HG03175 (cell line): Measurements from ENCODE around the gene PRSS1.
A peak's percentile ranks its signal among the peaks of the same experiment; 100 is the strongest.
"Not testable (repeated sequence)": the region's sequence is repeated elsewhere in the genome, so short reads cannot be mapped to it uniquely, and the experiment has no call there.

Source experiments
- ATAC-seq: cut with Tn5 transposase; IDR thresholded peaks from one replicate; pipeline ENCODE4 v1.9.1; 2021; ENCODE audit warnings: mild to moderate bottlenecking, moderate library complexity; ENCODE audit not compliant: unreplicated experiment

PRSS1 gene

DNA sequence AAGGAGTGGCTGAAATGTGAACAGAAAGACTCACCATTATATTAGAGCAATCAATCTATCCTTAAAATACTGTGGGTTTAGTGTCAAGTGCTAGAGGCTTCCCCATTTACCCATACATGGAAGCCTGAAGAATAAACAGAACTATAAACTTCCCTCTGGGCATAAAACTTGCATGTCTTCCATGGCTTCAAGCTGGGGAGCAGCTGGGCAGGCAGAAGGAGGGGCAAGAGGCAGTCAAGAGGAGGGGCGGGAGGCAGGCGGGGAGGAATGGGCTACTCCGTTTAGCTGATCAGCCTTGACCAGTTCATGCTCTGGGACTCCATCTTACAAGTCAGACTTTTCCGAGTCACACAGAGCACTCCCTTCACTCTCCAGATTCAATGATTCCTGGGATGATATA lies 3.5 kb upstream of the PRSS1 start:
- ATAC-seq, result no peak

DNA sequence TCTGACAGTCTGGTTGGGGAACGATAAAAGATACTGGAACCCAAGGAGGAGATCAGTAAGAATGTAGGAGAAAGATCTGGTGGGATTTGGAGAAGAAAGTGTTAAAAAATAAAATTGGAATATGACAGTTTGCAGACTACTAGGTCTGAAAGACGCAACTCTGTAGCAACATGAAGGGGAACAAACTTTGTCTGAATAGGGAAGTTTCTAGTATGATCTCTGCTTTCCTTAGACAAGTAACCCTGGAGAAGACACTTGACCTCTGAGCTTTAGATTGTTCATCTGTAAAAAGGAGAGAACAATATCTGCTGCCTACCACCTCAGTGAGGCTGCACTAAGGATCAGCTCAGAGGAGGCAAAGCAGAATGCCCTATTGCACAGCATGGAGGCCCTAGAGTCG lies 3.0 kb upstream of the PRSS1 start:
- ATAC-seq, result no peak

DNA sequence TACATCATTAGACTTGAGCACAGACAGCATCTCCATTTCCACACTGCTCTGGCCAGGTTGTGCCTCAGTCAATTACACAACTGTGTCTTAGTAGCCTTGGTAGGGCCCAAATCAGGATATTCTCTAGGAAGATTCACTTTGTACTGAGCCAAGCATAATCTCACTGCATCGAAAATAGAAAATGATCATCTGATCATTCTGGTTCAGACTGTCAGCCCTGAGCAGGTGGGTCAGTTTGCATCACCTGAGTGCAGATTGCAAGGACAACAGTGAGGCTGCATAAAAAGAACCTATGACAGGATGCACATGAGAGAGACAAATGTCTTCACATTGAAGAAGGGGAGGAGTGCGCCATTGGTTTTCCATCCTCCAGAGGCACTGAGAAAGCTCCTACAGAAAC lies 862 bp upstream of the PRSS1 start:
- not testable (repeated sequence) for ATAC-seq

DNA sequence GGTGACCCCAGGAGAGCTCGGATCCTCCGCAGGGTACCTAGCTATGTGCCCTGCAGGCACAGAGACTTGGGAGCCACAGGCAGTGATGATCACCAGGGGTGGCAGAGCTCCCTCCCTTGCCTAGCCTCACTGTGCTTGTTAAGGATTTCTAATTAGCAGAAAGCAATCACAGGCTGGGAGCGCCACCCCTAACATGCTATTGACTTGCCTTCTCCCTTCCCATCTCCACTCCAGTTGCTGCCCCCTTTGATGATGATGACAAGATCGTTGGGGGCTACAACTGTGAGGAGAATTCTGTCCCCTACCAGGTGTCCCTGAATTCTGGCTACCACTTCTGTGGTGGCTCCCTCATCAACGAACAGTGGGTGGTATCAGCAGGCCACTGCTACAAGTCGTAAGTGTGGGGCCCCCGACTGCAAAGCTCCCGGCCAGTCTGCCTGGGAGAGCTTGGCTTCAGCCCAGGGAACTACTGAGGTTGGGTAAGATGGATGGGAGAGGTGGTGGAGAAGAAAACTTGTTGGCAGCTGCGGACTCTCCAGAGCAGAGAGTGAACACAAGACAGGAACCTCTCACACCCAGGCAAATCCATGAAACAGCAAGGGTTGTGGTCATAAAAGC lies 1.2 kb downstream of the PRSS1 start:
- no peak for ATAC-seq

DNA sequence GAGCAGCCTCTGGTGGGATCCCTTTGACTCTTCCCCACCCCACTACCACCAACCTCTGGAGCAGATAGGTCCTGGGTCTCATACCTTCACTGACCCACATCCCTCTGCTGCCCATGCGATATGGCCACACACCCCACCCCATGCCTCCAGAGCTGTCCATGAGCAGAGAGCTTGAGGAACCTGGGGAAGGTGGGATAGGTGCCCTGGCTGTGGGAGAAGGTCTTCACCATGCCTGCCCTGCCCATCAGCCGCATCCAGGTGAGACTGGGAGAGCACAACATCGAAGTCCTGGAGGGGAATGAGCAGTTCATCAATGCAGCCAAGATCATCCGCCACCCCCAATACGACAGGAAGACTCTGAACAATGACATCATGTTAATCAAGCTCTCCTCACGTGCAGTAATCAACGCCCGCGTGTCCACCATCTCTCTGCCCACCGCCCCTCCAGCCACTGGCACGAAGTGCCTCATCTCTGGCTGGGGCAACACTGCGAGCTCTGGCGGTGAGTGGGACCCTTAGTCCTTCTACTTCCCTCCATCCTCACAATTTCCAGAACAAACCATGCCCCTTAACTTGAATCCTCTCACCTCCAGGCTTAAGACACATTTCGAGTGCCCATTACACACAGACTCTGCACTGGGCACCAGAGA lies 2.4 kb downstream of the PRSS1 start:
- ATAC-seq, result not testable (repeated sequence)

DNA sequence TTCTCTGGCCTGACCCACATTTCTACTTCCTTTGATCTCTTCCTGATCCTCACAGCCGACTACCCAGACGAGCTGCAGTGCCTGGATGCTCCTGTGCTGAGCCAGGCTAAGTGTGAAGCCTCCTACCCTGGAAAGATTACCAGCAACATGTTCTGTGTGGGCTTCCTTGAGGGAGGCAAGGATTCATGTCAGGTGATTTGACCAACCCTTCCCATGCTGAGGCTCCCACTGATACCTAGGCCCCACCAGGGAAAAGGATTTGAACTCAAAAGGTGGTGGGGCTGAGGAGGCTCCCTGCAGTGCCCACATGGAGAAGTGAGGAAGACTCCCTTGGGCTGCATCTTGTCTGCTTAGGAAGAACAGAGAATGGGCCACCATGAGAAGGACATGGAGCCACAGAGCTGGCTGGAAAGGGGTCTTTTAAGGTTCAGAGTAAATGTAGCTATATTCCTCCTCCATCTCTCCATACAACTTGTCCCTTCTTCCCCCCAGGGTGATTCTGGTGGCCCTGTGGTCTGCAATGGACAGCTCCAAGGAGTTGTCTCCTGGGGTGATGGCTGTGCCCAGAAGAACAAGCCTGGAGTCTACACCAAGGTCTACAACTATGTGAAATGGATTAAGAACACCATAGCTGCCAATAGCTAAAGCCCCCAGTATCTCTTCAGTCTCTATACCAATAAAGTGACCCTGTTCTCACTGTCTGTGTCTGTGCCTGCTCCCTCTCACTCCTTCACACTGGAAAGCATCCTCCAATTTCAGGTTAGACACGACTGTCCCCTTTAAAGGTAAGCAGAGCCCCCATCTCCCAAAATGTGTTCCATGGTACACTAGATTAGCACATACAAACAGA lies 3.3 kb downstream of the PRSS1 start:
- ATAC-seq, result no peak

DNA sequence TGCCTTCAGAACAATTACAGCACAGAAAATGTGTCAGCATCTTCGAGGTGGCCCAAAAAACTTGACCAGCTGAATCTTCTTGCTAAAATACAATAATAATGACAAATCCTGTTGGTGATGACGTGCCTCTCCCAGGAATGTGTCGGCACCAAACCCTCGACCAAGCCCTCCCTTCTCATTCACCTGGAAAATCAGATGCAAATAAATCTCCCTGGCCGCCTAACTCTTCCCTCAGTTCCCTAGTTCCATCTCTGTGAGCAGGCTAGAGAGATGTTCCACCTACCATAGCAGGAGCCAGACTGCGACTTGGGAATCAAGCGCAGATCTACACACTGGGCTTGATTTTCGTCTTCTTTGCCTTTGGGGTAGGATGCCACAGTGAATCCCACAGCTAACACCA lies 4.1 kb downstream of the PRSS1 start:
- no peak for ATAC-seq

DNA sequence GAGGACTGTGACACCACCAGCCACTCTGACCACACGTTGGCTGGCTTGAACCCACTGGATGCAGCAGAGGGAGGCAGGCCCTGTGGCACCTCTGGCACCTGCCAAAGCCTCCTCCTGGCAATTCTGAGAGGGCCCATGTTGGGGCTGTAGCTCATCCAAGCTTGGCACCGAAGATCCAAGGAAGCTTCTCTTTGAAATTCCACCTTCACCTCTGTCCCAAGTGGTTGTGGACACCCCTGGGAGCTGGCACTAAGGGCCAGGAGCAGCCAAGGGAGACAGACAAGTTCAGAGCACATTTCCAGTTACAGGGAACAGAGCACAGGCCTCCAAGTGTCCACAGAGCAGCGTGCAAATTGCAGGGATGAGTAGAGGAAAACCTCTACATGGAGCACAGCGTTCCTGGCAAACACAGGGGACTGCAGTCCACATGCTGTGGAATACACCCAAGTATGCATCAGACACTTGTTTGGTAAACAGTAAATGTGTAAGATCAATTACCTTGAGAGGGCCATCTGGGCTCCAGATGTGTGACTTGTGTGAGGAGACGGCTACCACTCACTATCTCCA lies 4.7 kb downstream of the PRSS1 start:
- ATAC-seq, result not testable (repeated sequence)

DNA sequence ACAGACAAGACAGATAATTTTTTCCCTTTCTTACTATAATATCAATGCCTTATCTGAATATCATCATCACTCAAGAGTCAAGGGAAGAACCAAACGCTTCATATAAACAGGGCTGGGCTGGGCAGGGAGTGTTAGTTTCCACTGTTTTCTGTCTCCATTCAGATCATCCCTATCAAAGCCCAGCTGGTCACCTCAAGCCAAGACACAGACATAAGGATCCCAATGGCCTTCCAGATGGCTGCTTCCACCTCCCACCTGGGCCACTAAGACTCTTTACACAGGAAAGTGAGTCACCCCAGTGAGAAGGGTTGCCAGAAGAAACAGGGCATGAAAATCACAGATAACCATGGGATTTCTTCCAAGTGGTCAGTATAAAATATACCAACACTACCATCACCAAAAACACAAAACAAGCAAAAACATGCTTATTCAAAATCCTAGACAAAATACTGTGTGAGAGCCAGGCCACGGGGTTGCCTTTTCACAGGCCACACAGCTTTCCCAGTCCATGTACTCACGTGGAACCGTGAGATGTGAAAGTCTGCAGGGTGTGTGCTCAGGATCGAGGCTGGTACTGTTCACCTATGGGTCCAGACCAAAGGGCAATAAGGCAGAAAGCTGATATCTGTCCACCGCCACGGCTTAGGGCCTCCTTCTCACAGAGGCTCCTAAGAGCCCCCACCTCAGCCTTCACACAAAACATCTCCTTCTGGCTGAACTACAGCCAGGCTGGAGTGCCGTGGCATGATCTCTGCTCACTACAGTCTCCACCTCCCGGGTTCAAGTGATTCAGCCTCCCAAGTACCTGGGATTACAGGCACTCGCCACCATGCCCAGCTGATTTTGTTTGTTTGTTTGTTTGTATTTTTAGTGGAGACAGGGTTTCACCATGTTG lies 5.7 kb downstream of the PRSS1 start:
- ATAC-seq, result no peak

DNA sequence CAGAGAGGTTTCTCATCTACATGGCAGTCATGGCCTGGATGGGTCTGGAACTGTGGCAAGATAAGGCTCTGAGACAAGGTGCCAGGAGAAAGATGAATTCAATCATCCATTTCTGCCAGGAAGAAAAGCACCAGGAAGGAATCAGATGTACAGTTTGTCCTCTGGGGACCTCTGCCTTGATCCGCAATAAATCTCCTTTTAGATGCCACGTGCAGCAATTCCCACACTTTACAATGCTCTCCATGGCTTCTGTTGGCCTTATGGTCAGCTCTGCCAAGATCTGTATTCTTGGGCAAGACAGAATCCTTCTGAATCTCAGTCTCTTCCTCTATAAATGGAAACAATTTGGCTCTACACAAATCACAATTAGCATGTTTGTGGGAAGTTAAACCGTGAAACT lies 9.0 kb downstream of the PRSS1 start:
- ATAC-seq, result not testable (repeated sequence)

DNA sequence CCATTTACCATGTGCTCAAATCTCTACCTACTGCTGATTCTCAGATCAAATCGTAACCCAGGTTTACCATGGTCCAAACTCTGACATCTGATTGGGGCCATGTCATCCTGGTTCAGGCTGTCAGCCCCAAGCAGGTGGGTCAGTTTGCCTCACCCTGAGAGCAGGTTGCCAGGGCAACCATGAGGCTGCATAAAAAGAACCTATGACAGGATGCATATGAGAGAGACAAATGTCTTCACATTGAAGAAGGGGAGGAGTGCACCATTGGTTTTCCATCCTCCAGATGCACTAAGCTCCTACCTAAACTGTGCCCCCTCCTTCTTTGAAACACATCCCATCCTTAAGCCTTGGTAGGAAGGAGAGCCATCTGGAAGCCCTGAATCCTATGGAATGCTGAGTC lies 10.2 kb downstream of the PRSS1 start:
- ATAC-seq, result no peak

DNA sequence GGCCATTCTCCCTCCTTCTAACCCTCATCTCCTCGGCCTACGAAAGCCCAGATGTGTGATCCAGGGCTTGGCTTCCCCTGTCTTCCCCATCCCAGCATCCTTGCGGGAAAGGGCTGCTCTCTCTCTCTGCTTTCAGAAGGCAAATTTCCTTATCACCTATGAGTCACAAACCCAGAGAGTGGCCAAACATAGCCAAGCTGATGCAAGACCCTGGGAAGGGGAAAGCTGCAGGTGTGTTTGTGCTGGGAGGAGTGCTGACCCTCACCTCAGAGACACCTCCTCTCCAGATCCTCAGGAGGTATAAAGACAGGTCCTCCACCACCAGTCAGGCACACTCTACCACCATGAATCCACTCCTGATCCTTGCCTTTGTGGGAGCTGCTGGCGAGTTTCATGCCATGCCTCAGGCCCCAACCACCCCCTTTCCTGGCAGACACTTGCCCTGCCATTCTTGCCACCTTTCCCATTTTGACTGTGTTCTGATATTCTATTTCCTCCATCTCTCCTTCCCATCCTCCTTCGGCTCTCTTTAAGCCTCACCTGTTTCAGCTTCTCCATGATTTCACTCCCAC lies 10.9 kb downstream of the PRSS1 start:
- no peak for ATAC-seq

DNA sequence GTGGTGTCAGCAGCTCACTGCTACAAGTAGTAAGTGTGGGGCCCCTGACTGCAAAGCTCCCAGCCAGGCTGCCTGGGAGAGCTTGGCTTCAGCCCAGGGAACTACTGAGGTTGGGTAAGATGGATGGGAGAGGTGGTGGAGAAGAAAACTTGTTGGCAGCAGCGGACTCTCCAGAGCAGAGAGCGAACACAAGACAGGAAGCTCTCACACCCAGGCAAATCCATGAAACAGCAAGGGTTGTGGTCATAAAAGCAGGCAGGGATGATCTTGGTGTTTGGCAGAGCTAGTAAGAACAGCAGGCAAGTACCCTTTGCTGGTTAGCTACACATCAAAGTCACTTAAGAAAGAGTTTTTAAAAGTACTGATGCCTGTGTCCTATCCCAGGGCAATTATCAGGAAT lies 12.3 kb downstream of the PRSS1 start:
- not testable (repeated sequence) for ATAC-seq

DNA sequence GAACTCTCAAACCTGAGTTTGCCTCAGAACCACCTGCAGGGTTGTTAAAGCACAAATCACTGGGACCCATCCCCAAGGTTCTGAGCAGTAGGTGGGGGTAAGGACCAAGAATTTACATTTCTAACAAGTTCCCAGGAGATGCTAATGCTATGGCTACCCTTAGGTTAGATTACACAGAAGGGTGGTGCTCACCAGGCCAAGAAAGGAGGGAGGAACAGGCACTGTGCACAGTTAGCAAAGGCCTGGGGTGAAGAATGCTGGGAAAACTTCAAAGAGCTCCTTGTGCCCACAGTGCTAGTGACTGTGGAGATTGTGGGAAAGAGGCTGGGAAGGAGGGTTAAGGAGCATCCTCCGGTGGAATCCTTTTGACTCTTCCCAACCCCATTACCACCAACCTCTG lies 12.8 kb downstream of the PRSS1 start:
- ATAC-seq, result no peak

DNA sequence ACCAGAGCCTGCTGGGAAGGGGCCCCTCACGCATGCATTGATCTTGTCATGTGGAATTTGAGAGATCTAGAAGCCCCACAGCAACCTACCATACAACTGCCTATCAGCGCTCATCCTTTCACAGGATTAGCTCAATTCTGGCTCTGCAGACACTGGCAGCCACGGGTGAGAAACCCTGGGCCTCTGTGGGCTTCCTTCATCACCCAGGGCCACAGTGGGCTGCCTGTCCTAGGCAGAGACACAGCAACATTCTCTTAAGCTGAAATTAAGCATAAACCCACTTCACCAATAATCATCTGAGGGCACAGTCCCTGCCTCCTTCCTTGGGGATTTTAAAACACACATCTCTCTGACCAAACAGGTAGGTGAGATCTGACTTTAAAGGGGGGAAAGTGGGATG lies 18.2 kb downstream of the PRSS1 start:
- no peak for ATAC-seq

DNA sequence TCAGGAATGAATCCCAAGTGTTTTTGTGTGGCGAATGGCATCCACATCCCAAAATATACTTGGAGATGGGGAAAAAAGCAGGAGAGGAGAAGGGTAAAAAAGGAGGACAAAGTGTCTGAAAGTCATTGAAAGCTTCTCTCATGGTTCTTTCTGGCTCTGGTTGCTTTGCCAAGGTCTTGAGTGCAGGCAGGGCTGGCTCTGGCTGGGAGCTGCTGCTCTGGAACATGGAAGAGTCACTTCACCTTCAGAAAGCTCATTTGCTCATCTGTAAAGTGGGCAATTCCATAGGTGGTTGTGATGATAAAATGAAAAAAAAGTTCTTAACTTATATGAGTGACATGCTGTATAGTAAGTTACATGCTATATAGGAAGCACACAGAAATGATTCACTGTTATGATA lies 18.6 kb downstream of the PRSS1 start:
- no peak for ATAC-seq

DNA sequence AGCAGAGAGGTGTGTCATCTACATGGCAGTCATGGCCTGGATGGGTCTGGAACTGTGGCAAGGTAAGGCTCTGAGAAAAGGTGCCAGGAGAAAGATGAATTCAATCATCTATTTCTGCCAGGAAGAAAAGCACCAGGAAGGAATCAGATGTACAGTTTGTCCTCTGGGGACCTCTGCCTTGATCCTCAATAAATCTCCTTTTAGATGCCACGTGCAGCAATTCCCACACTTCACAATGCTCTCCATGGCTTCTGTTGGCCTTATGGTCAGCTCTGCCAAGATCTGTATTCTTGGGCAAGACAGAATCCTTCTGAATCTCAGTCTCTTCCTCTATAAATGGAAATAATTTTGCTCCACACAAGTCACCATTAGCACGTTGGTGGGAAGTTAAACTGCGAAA lies 19.6 kb downstream of the PRSS1 start:
- ATAC-seq, result not testable (repeated sequence)

DNA sequence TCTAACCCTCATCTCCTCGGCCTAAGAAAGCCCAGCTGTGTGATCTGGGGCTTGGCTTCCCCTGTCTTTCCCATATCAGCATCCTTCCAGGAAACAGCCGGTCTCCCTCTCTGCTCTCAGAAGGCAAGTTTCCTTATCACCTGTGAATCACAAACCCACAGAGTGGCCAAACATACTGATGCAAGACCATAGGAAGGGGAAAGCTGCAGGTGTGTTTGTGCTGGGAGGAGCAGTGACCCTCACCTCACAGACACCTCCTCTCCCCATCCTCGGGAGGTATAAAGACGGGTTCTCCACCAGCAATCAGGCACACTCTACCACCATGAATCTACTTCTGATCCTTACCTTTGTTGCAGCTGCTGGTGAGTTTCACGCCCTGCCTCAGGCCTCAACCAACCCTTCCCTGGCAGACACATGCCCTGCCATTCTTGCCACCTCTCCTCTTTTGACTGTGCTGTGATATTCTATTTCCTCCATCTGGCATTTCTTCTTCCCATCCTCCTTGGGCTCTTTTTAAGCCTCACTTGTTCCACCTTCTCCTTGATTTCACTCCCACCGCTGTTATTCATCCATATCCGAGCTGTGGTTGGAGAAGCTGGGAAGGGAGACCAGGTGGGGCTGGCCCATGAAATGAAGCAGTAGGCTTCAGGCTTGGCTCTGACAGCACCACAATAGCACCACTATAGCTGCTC lies 21.5 kb downstream of the PRSS1 start, which contains the start of gene PRSS2:
PRSS2 (plus strand) TSS at position 310 of the 692 bp plus-strand sequence; CDS start at position 323, 13 bp downstream.
- ATAC-seq, result peak; percentile 18

DNA sequence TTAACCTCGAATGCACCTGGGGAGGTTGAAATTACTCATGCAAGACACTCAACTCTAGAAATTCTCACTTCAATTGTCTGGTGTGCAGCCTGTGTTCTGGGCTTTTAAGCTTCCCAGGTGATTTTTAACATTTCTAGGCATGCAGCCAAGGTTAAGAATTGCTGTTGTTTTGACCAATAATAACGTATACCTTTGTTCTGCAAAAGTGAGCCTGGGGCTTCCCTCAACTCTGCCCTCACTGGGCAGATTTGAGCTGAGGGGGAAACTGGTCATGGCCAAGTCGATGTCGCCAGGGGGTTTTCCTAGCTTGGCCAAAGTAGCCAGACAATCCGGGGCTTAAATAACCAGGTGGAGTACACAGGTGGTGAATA lies 22.1 kb downstream of the PRSS1 start:
- ATAC-seq, result peak; percentile 83

DNA sequence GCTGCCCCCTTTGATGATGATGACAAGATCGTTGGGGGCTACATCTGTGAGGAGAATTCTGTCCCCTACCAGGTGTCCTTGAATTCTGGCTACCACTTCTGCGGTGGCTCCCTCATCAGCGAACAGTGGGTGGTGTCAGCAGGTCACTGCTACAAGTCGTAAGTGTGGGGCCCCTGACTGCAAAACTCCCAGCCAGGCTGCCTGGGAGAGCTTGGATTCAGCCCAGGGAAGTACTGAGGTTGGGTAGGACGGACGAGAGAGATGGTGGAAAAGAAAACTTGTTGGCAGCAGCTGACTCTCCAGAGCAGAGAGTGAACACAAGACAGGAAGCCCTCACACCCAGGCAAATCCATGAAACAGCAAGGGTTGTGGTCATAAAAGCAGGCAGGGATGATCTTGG lies 22.8 kb downstream of the PRSS1 start:
- no peak for ATAC-seq
